Lung (tissue), 12 donors: ENCODE data around the gene RPS14. TPM values are rescaled to one million over a fixed set of nuclear protein-coding genes. Genes with fewer than 3 reads are reported as not detected.

Experiments
- ATAC-seq: fragments of 200-7000 bp; cut with Tn5 transposase; one replicate; pipeline ENCODE4 v1.9.1; 2020; ENCODE audit warnings: moderate number of reproducible peaks; ENCODE audit not compliant: insufficient read depth, low FRiP score
- DNase-seq, 3 donors: peaks; one replicate each; pipeline ENCODE4 v3.0.0-alpha.2; 2013 to 2017
- H3K27ac ChIP-seq, 2 donors: one replicate each; pipeline ENCODE4 v1.5.1; 2013; ENCODE audit warnings: mild to moderate bottlenecking in 2 of 2, moderate library complexity in 2 of 2, control low read depth in 1 of 2, inconsistent platforms in 1 of 2, low read depth in 1 of 2, low read length in 1 of 2
- H3K27me3 ChIP-seq, 3 donors: one replicate each; pipeline ENCODE4 v1.5.1; 2013; ENCODE audit warnings: low read length in 2 of 3; ENCODE audit not compliant: control insufficient read depth in 3 of 3, insufficient read depth in 3 of 3
- H3K36me3 ChIP-seq, 4 donors: one replicate each; pipeline ENCODE4 v1.5.1; 2013; ENCODE audit warnings: low read length in 4 of 4, mild to moderate bottlenecking in 1 of 4, moderate library complexity in 1 of 4; ENCODE audit not compliant: control insufficient read depth in 4 of 4, insufficient read depth in 4 of 4
- H3K4me1 ChIP-seq, 5 donors: one replicate each; pipeline ENCODE4 v1.5.1; 2013; ENCODE audit warnings: low read length in 5 of 5, mild to moderate bottlenecking in 2 of 5, moderate library complexity in 1 of 5; ENCODE audit not compliant: control insufficient read depth in 5 of 5, insufficient read depth in 5 of 5
- H3K4me3 ChIP-seq: one replicate; pipeline ENCODE4 v1.5.1; 2013; ENCODE audit warnings: mild to moderate bottlenecking, control low read depth, moderate library complexity
- H3K9ac ChIP-seq, 2 donors: one replicate each; pipeline ENCODE4 v1.5.1; 2013; ENCODE audit warnings: low read length in 2 of 2, control low read depth in 1 of 2; ENCODE audit not compliant: insufficient read depth in 1 of 2
- H3K9me3 ChIP-seq, 4 donors: one replicate each; pipeline ENCODE4 v1.5.1; 2013; ENCODE audit warnings: low read length in 3 of 4, mild to moderate bottlenecking in 1 of 4, moderate library complexity in 1 of 4; ENCODE audit not compliant: control insufficient read depth in 4 of 4, insufficient read depth in 3 of 4
- CTCF ChIP-seq: IDR thresholded peaks from 2 replicates; pipeline ENCODE4 v1.5.1; 2012; ENCODE audit warnings: mild to moderate bottlenecking; ENCODE audit errors: control extremely low read depth, extremely low read depth
- WGBS, 2 donors: extraction: QIAGEN DNeasy Blood & Tissue Kit; methylation state at CpG; one replicate each; pipeline ENCODE4 v1.1.7; 2013; 5-methylcytosine and 5-hydroxymethylcytosine counted together
- polyA plus RNA-seq, 2 donors: library from polyadenylated mRNA; stranded (reverse); fragments of 200-250 nt; gene quantifications; one replicate each; pipeline ENCODE4 v1.2.1, GENCODE V29; 2013
- total RNA-seq, 2 donors: library from RNA; depleted of rRNA in 1 of 2; stranded (reverse); fragments of >200 nt in 1 of 2; gene quantifications; one replicate each; pipeline ENCODE4 v1.2.1, GENCODE V29; 2014 to 2021
- donor health status: control.
- donor health status: control.
- donor health status: Bipolar disorder and iron deficiency.
- donor health status: healthy.
- donor health status: DM: yes; HTN: yes; CAD: no.

The RPS14 gene
- total and polyA plus RNA-seq, 4 donors = 1,065 to 4,623 (median 2,452) TPM

DNA sequence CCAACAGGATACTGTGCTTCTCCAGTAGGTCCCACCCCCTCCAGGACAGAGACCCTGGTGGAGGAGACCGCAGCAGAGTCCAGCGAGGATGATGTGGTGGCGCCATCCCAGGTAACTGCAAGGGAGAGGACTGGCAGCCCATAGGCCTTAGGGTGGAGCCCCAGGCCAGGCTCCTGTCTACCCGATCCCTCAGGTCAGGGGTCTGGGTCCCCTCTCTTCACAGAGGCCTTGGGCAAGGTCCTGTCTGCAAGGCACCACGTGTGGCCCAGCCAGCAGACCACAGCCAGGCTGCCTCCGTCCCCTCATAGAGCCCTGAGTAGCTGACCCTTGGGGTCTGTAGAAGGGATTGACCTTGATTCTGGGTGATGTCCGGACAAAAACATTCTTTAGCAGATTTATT lies 56.9 kb downstream of the RPS14 start:
- Histone ChIP-seq H3K9ac (no peak overlapping the region), H3K4me3 (no peak overlapping the region), H3K27ac (no peak overlapping the region), H3K4me1 (no peaks in the 10 kb centered on the region), H3K27me3 (no peaks in the 10 kb centered on the region), H3K9me3 (no peaks in the 10 kb centered on the region), H3K36me3 (peaks cover 24 to 78% (median 33%) of the 10 kb centered on the region in 4 donors)
- TF ChIP-seq CTCF = no peak
- no peak for ATAC-seq
- DNase-seq = no peak
- 95 to 97% methylated on average over 7 of the region's 7 CpGs for WGBS, 2 donors

Other genes with a start within 250 kb of the RPS14 start
- gene CAMK2A, start 160.0 kb downstream of the RPS14 start, total RNA-seq = 1 to 10 TPM; 1.6 to 2.7 TPM
- gene CAMK2A, start 160.0 kb downstream of the RPS14 start, polyA plus RNA-seq = under 1 TPM; 0.31 to 0.44 TPM
- 10 to 100 TPM in 1 of 2 donors, 1 to 10 TPM in 1; 5.7 to 15.4 TPM for gene ARSI, start 146.8 kb downstream of the RPS14 start, total RNA-seq
- 1 to 10 TPM in 1 of 2 donors, under 1 TPM in 1; 0.91 to 2.5 TPM for gene ARSI, start 146.8 kb downstream of the RPS14 start, polyA plus RNA-seq
- 10 to 100 TPM; 17.0 to 25.3 TPM for gene TCOF1, start 92.0 kb downstream of the RPS14 start, total RNA-seq
- gene TCOF1, start 92.0 kb downstream of the RPS14 start, polyA plus RNA-seq = 10 to 100 TPM; 13.3 to 14.7 TPM
- gene CD74, start 36.8 kb downstream of the RPS14 start, total RNA-seq = 1,000 to 10,000 TPM; 1,061 to 2,819 TPM
- gene CD74, start 36.8 kb downstream of the RPS14 start, polyA plus RNA-seq = 1,000 to 10,000 TPM; 1,429 to 2,010 TPM
- 100 to 1,000 TPM in 1 of 2 donors, 10 to 100 TPM in 1; 71.6 to 145 TPM for gene NDST1, start 58.4 kb upstream of the RPS14 start, total RNA-seq
- 10 to 100 TPM; 45.6 to 49.8 TPM for gene NDST1, start 58.4 kb upstream of the RPS14 start, polyA plus RNA-seq
- 100 to 1,000 TPM in 1 of 2 donors, 10 to 100 TPM in 1; 10.3 to 111 TPM for gene SYNPO, start 190.9 kb upstream of the RPS14 start, total RNA-seq
- gene SYNPO, start 190.9 kb upstream of the RPS14 start, polyA plus RNA-seq = 10 to 100 TPM; 41.0 to 43.8 TPM
- 1 to 10 TPM in 1 of 2 donors, under 1 TPM in 1; 0.55 to 2.4 TPM for gene MYOZ3, start 211.5 kb upstream of the RPS14 start, total RNA-seq
- under 1 TPM; 0.39 to 0.40 TPM for gene MYOZ3, start 211.5 kb upstream of the RPS14 start, polyA plus RNA-seq